Activated naive CD8-positive, alpha-beta T cell treated with anti-CD3 and anti-CD28 coated beads for 36 hours (primary cell): ENCODE measurements around the gene ZBTB7C. TPM values are rescaled to one million over a fixed set of nuclear protein-coding genes. Genes with fewer than 3 reads are reported as not detected.
"Not testable (repeated sequence)": the region's sequence is repeated elsewhere in the genome, so short reads cannot be mapped to it uniquely, and the experiment has no call there.

ENCODE experiments used
- DNase-seq: peaks from one replicate; pipeline ENCODE4 v3.0.0; 2021
- H3K27ac Mint-ChIP-seq: one replicate; pipeline ENCODE4 v1.8.0; 2022; ENCODE audit warnings: mild to moderate bottlenecking, moderate library complexity, mixed read lengths
- H3K27me3 Mint-ChIP-seq: one replicate; pipeline ENCODE4 v1.8.0; 2022; ENCODE audit warnings: mild to moderate bottlenecking, mixed read lengths
- H3K36me3 Mint-ChIP-seq: one replicate; pipeline ENCODE4 v1.8.0; 2021; ENCODE audit warnings: mild to moderate bottlenecking, mixed read lengths
- H3K4me1 Mint-ChIP-seq: one replicate; pipeline ENCODE4 v1.8.0; 2021; ENCODE audit warnings: mixed read lengths
- H3K4me3 Mint-ChIP-seq: one replicate; pipeline ENCODE4 v1.8.0; 2022; ENCODE audit warnings: mild to moderate bottlenecking, moderate library complexity, mixed read lengths
- H3K9me3 Mint-ChIP-seq: one replicate; pipeline ENCODE4 v1.8.0; 2022; ENCODE audit warnings: mixed read lengths
- total RNA-seq, 2 experiments: library from RNA; stranded (reverse); gene quantifications; one replicate each; pipeline ENCODE4 v1.2.3, GENCODE V29; 2021

ZBTB7C gene
- total RNA-seq, 2 experiments from 2014 or later = not detected

DNA sequence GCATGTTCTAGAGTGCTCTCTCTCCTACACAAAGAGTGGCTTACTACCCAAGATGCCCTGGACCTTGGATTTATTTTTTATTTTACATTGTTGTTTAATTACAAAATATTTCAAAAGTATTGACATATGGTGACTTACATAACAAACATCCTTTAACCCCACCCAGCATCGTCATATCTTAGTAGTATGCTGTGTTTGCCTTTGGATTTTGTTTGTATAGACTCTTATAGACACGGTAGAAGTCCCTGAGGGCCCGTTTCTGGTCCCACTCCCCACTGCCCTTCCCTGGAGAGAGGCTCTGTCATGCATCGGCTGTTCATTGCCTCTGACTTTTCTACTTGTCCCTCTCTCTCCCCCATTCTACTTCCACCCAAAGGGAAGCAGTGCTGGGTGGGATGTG lies 112.0 kb downstream of the ZBTB7C start:
- H3K4me1 Mint-ChIP-seq = peaks cover 4% of the 10 kb centered on the region
- H3K4me3 Mint-ChIP-seq = no peak overlapping the region
- no peaks in the 10 kb centered on the region for H3K27me3 Mint-ChIP-seq
- DNase-seq = no peak
- no peaks in the 10 kb centered on the region for H3K9me3 Mint-ChIP-seq
- H3K27ac Mint-ChIP-seq = no peak overlapping the region
- H3K36me3 Mint-ChIP-seq = no peaks in the 10 kb centered on the region

DNA sequence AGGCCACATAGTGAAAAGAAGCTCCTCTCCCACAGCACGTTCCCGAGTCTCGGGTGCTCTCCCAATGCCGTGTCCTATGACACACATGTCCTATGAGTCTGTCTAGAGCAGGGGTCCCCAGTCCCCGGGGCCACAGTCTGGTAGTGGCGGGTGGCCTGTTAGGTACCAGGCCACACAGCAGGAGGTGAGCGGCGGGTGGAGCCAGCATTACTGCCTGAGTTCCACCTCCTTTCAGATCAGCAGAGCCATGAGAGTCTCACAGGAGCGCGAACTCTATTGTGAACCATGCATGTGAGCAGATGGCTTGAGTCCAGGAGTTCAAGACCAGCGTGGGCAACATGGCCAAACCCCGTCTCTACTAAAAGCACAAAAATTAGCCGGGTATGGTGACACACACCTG lies 112.6 kb downstream of the ZBTB7C start:
- Mint-ChIP-seq H3K4me1 (peaks cover 4% of the 10 kb centered on the region), H3K27ac (no peak overlapping the region), H3K4me3 (no peak overlapping the region), H3K9me3 (no peaks in the 10 kb centered on the region), H3K27me3 (no peaks in the 10 kb centered on the region), H3K36me3 (no peaks in the 10 kb centered on the region)
- no peak for DNase-seq

DNA sequence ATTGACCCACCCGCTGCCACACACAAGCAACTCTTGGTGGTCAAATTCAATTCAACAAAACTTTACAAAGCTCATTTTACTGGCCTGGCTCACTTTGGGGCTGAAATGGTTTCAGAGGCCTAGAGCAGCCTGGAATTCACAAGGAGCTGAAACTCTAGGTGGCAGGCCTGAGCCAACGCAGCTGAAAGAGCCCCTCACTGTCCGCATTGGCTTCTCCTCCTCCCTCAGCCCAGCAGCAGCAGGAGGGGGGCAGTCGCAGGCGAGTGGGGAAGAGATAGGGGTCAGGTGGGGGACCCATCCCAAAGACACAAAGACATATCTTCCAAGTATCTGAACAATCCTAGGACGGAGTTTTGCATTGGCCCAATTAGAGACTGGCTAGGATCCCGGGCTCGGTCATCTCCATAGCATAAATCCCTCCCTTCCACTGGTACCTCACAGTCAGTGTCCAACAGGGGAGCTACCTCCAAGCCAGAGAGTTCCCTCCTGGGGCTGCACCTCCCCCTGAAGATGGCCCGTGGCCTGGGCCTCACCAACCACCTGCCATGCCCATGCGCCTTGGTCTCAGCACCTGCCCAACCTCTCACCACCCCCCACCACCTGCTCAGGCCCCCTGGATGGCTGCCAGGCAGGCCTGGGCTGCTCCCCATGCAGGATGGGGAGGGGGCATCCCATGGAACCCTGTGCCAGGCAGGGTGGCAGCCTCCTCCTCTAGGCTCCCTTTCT lies 113.4 kb downstream of the ZBTB7C start:
- no peaks in the 10 kb centered on the region for H3K9me3 Mint-ChIP-seq
- DNase-seq = no peak
- H3K4me3 Mint-ChIP-seq = no peak overlapping the region
- no peak overlapping the region for H3K27ac Mint-ChIP-seq
- no peaks in the 10 kb centered on the region for H3K27me3 Mint-ChIP-seq
- H3K36me3 Mint-ChIP-seq = no peaks in the 10 kb centered on the region
- H3K4me1 Mint-ChIP-seq = peaks cover 4% of the 10 kb centered on the region

DNA sequence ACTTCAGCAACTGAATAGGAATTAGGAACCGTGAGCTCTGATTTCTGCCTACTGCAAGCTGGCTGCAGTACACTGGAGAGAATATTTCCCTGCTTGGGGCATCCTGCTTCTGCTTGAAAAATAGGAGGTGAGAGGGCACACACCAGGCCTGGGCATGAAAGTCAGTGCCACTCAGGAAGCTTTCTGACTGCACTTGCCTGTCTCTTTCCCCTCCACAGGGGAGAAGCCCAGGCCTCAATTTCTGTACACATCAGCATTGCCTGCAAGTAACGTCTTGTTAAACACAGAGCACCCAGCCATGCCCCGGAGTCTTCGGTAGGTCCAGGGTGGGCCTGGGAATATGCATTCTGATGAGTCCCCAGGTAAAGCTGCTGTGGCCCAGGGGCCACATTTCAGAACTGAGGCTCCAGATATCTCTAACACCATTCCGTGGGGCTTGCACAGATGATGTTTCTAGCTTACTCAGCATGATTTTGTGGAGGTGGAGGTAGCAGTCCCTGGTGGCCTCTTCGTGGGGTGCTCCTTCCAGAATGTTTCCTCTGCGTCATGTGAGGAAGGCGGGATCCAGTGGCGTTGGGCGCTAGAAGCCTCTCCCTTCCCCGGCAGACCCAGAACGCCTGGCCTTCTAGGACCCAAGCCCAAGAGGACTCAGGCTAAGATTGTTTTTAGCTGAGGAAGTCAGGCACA lies 114.1 kb downstream of the ZBTB7C start:
- no peak for DNase-seq
- H3K27me3 Mint-ChIP-seq = peaks cover 3% of the 10 kb centered on the region
- H3K27ac Mint-ChIP-seq = no peak overlapping the region
- no peaks in the 10 kb centered on the region for H3K9me3 Mint-ChIP-seq
- H3K4me3 Mint-ChIP-seq = no peak overlapping the region
- no peaks in the 10 kb centered on the region for H3K4me1 Mint-ChIP-seq
- no peaks in the 10 kb centered on the region for H3K36me3 Mint-ChIP-seq

DNA sequence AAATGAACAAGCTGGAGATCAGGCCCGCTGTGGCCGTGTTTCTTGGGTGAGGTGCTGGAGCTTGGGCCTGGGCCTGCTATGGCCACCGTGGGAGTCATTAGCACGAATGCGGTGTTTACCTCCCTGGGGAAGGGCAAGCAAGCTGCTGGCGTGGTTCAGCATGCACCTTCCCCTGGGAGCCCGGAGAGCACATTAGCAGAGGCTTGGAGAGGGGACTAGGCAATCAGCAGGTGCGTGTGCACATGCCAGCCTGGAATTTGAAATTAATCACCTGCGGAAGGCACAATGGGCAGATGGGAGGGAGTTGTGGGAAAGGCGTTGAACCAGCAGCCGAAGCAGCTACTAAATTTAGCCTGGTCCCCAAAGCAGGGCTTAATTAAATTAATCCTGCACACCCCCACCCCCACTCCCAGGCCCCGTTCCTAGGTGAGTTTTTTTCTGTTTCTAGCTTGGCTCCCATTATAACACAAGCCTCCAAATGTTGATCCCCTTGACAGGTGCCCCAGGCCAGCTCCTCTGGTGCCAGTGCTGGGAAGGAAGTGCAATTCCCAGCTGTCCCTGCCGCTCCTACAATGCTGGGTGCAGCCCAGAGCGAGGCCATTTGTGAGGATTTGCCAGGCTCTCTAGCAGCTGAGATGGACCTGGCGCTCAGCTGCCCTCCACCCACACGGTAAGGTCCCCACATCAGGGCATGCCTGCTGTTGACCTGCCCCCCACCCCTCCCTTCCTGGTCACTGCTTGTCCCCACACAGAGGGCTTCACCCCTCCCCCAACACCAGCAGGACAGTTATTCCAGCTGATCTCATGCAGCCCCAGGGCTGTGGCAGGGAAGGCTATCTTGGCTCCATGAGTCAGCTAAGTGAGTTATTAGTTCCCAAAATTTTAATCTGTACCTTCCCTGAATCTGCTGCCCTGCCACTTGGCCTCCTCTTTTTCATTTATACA lies 115.0 kb downstream of the ZBTB7C start:
- no peaks in the 10 kb centered on the region for H3K36me3 Mint-ChIP-seq
- H3K4me3 Mint-ChIP-seq = no peak overlapping the region
- H3K9me3 Mint-ChIP-seq = no peaks in the 10 kb centered on the region
- no peak for DNase-seq
- H3K27ac Mint-ChIP-seq = no peak overlapping the region
- H3K4me1 Mint-ChIP-seq = no peaks in the 10 kb centered on the region
- H3K27me3 Mint-ChIP-seq = peaks cover 3% of the 10 kb centered on the region

DNA sequence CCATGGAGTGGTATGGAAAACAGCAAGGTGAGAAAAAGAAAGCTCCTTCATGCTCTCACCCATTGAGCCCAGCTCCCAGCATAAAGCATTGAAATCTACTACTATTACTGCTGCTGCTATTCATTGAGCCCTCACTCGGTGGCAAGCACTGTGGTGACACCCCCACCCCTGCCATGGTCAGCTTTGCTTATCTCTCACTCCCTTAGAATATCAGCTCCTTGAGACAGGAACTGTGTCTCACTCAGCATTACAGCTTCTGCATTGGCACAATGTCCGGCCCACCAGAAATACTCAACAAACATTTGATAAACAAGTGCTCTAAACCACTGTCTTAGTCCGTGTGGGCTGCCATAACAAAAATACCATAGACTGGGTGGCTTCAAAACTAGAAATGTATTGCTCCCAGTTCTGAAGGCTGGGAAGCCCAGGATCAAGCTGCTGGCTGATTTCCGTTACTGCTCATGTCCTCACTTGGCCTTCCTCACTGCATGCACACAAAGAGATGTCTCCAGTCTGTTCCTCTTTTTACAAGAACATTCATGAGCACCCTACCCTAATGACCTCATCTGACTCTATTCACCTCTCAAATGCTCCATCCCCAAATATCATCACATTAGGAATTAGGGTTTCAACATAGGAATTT lies 116.3 kb downstream of the ZBTB7C start:
- H3K9me3 Mint-ChIP-seq = no peaks in the 10 kb centered on the region
- no peaks in the 10 kb centered on the region for H3K4me1 Mint-ChIP-seq
- no peak overlapping the region for H3K4me3 Mint-ChIP-seq
- no peaks in the 10 kb centered on the region for H3K36me3 Mint-ChIP-seq
- H3K27ac Mint-ChIP-seq = no peak overlapping the region
- no peak for DNase-seq
- H3K27me3 Mint-ChIP-seq = peaks cover 3% of the 10 kb centered on the region

DNA sequence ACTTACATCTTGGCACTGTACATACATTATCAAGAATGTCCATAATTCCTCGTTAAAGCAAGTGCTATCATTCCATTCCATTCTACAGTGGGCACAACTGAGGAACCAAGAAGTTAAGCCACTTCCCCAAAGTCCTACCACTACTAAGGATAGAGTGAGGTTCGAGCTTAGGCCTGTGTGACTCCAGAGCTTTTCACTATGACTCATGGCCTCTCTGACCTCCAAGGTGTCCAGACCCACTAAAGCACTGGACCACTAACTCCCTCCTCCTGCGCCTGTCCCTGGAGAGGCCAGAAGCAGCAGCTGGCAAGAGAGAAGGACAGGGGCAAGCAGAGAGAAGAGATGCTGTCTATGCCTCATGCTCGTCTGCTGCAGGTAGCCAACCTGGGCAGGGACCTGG lies 117.0 kb downstream of the ZBTB7C start:
- H3K4me1 Mint-ChIP-seq = no peaks in the 10 kb centered on the region
- no peak overlapping the region for H3K4me3 Mint-ChIP-seq
- H3K27ac Mint-ChIP-seq = no peak overlapping the region
- peaks cover 3% of the 10 kb centered on the region for H3K27me3 Mint-ChIP-seq
- H3K9me3 Mint-ChIP-seq = no peaks in the 10 kb centered on the region
- H3K36me3 Mint-ChIP-seq = no peaks in the 10 kb centered on the region
- no peak for DNase-seq

DNA sequence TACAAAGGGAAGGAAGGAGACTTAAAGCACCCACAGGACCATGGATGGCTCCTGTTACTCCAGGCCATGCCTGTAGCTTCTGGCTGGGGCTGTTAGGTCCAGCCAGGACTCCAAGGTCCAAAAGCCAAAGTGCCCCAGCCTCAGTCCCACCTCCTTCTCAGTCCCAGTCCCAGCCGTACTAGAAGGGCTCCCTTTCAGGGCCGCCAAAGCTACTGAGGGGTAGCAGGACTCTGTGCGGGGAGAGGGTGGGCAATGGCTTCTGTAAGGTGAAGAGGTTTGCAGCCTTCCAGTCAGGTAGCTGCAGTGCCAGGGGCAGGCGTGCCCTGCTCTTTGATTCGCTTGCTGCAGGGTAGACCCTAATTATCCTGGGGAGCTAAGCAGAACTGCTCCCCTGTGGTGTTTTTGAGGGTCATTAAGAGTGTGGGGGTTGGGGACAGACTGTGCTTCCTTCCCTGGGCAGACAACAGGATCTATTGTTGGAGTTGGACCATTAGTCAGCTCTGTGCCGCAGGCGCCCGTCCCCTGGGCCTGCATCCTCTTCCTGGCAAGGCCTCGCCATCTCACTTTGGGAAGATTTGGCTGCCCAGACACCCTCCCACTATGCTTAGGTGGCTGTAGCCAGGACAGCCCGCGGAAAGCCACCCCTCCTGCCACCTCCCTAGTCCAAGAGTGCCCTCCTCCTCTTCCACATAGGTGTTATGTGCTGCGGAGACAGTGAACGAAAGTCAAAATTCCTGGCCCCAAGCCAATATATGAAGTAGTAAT lies 118.8 kb downstream of the ZBTB7C start:
- no peaks in the 10 kb centered on the region for H3K9me3 Mint-ChIP-seq
- H3K36me3 Mint-ChIP-seq = no peaks in the 10 kb centered on the region
- H3K4me3 Mint-ChIP-seq = no peak overlapping the region
- H3K4me1 Mint-ChIP-seq = no peaks in the 10 kb centered on the region
- peaks cover 3% of the 10 kb centered on the region for H3K27me3 Mint-ChIP-seq
- no peak overlapping the region for H3K27ac Mint-ChIP-seq
- DNase-seq = no peak

DNA sequence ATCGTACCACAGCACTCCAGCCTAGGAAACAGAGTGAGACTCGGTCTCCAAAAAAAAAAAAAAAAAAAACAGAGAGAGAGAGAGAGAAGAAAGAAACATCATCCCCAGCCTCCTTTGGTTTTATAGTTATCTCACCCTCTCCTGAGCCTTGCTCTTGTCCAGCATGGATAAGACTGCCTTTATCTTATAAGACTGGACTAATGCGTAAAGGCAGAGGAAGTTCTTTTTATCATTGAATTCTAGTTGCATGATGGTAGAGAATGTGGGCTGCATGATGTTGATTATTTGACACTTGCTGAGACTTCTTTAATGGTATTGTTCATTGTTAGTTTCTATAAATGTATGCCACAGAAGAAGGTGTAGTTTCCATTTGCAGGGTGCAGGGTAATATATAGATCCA lies 124.4 kb downstream of the ZBTB7C start:
- peaks cover 6% of the 10 kb centered on the region for H3K9me3 Mint-ChIP-seq
- H3K36me3 Mint-ChIP-seq = no peaks in the 10 kb centered on the region
- H3K4me1 Mint-ChIP-seq = no peaks in the 10 kb centered on the region
- no peak for DNase-seq
- H3K27ac Mint-ChIP-seq = no peak overlapping the region
- H3K4me3 Mint-ChIP-seq = no peak overlapping the region
- peaks cover 9% of the 10 kb centered on the region for H3K27me3 Mint-ChIP-seq

DNA sequence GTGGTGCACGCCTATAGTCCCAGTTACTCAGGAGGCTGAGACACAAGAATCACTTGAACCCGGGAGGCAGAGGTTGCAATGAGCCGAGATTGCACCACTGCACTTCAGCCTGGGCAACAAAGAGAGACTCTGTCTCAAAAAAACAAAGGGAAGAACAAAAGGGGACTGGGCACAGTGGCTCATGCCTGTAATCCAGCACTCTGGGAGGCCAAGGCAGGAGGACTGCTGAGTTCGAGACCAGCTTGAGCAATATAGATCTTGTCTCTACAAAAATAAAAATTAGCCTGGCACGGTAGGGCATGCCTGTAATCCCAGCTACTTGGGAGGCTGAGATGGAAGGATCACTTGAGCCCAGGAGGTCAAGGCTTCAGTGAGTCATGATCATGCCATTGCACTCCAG lies 125.2 kb downstream of the ZBTB7C start:
- not testable (repeated sequence) for DNase-seq

DNA sequence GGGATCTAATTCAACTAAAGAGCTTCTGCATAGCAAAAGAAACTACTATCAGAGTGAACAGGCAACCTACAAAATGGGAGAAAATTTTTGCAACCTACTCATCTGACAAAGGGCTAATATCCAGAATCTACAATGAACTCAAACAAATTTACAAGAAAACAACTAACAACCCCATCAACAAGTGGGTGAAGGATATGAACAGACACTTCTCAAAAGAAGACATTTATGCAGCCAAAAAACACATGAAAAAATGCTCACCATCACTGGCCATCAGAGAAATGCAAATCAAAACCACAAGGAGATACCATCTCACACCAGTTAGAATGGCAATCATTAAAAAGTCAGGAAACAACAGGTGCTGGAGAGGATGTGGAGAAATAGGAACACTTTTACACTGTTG lies 127.7 kb downstream of the ZBTB7C start:
- H3K9me3 Mint-ChIP-seq, H3K36me3 Mint-ChIP-seq, H3K4me3 Mint-ChIP-seq, H3K27me3 Mint-ChIP-seq, H3K27ac Mint-ChIP-seq, DNase-seq, H3K4me1 Mint-ChIP-seq: not testable (repeated sequence)

More for the DNA sequence above, 125.2 kb downstream of the ZBTB7C start:
- H3K27me3 Mint-ChIP-seq, H3K27ac Mint-ChIP-seq, H3K36me3 Mint-ChIP-seq, H3K4me3 Mint-ChIP-seq, H3K4me1 Mint-ChIP-seq, H3K9me3 Mint-ChIP-seq: not testable (repeated sequence)

DNA sequence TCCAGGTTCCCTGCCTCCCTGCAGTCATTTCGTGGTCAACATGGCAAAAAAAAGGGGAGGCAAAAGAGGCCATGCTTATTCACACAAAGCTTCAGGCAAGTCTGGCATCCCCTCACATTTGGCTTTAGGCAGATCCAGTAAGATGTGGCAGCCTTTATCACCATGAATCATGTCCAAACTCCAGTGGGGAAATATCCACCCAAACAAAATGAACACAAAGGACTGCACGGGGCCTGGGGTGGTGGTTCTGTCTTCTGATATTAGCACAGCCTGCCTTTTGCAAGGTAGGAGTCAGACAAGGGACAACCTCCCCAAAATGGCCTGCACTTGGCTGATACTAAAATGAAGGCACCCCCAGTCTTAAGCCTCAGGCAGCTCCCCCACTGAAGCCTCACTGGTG lies 129.9 kb downstream of the ZBTB7C start:
- H3K36me3 Mint-ChIP-seq = no peaks in the 10 kb centered on the region
- no peak overlapping the region for H3K4me3 Mint-ChIP-seq
- no peaks in the 10 kb centered on the region for H3K4me1 Mint-ChIP-seq
- no peak overlapping the region for H3K27ac Mint-ChIP-seq
- DNase-seq = no peak
- peaks cover 3% of the 10 kb centered on the region for H3K9me3 Mint-ChIP-seq
- peaks cover 9% of the 10 kb centered on the region for H3K27me3 Mint-ChIP-seq

DNA sequence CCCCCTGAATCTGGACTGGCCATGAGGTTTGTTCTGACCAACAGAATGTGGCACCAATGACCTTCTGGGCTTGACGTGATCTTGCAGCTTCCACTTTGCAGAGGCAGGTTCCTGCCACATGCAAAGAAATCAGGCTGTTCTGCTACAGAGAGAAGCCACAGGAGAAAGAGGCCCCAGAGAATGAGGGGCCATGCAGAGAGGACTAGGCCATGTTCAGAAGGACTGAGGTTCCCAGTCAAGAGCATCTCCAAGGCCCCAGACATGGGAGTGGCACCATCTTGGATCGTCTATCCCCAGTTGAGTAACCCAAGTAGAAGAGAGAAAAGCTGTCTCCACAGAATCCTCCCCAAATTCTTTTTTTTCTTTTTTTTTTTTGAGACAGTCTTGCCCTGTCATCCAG lies 131.1 kb downstream of the ZBTB7C start:
- H3K4me3 Mint-ChIP-seq = no peak overlapping the region
- no peaks in the 10 kb centered on the region for H3K4me1 Mint-ChIP-seq
- H3K9me3 Mint-ChIP-seq = no peaks in the 10 kb centered on the region
- peaks cover 4% of the 10 kb centered on the region for H3K27me3 Mint-ChIP-seq
- H3K27ac Mint-ChIP-seq = no peak overlapping the region
- no peak for DNase-seq
- H3K36me3 Mint-ChIP-seq = no peaks in the 10 kb centered on the region

DNA sequence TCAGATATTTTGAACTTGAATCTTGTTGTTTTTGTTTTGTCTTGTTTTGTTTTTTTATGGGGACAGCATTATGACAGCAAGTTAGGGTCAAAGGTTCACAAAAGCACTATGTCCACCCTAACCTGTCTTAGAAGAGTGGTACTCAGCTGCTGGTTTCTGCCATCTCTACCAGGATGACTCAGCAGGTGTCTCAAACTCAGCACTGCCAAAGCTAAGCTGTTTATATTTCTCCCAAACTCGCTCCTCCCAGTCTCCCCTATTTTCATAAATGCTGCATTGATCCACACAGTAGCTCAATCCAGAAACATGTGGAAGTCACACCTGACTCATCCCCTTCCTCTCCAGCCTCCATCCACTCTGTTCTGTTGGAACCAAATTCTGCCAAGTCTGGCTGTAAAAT lies 134.9 kb downstream of the ZBTB7C start:
- no peaks in the 10 kb centered on the region for H3K36me3 Mint-ChIP-seq

More for the DNA sequence above, 134.9 kb downstream of the ZBTB7C start:
- H3K9me3 Mint-ChIP-seq = no peaks in the 10 kb centered on the region
- no peak overlapping the region for H3K4me3 Mint-ChIP-seq
- no peaks in the 10 kb centered on the region for H3K4me1 Mint-ChIP-seq
- no peak for DNase-seq
- H3K27ac Mint-ChIP-seq = no peak overlapping the region
- no peaks in the 10 kb centered on the region for H3K27me3 Mint-ChIP-seq
